GM18870 (cell line): ENCODE measurements around the gene WDFY4.

Experiments used
- ATAC-seq: cut with Tn5 transposase; IDR thresholded peaks from one replicate; pipeline ENCODE4 v1.9.1; 2021; ENCODE audit warnings: moderate library complexity; ENCODE audit not compliant: unreplicated experiment

WDFY4 gene

DNA sequence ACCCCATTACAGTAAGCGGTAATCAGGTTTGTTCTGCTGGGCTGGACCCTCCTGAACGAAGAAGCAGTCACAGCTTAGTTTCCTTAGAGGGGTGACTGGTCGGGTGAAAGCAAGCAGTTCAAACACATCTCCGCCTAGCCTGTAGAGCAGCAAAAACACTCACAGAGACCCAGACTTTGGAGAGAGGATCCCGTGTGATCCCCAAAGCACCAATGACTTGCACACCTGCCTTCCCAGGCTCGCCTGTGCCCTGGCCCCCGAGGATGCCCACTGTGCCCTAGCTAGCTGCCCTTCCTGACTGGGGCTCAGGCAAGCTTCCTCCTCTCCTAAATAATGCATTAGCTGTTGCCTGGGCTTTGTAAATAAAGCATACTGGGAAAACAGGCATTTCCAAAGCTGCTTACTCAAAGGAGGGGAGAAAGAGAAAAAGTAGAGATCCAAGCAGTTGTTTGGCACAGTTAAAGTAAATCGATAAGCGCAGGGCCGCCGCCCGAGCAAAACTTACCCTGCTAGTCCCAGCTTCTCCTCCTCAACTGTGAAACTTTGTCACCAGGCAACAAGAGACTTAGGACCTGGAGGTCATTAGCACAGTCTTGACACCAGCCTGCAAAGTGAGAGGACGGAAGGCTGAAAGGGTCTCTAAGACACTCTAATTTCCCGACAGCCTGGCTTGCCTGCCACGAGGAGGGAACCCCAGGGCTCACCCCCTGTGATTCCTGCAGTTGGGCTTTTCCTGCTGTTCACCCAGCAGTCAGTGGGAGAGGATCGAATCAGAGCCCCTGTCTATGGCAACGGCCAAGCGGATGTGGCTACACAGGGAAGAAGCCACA, 250.2 kb downstream of the WDFY4 start:
- ATAC-seq, result no peak

DNA sequence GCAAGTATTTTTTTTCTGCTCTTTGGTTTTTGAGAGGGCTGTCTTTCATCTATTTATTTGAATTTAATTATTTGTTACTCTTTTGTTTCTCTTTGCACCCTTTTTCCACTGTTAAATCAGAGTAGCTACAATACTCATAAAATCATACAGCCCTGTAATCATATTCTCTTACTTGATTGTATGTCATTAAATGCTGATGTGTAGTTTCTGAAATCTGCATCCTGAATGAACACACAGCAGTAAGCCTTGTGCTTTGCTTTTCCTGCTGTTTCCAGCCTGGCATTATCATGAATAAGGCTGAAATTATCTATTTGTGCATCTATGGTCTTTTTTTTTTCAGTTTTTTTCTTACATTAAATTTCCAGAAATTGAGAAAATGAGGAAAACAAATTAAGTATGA, 250.9 kb downstream of the WDFY4 start:
- no peak for ATAC-seq

DNA sequence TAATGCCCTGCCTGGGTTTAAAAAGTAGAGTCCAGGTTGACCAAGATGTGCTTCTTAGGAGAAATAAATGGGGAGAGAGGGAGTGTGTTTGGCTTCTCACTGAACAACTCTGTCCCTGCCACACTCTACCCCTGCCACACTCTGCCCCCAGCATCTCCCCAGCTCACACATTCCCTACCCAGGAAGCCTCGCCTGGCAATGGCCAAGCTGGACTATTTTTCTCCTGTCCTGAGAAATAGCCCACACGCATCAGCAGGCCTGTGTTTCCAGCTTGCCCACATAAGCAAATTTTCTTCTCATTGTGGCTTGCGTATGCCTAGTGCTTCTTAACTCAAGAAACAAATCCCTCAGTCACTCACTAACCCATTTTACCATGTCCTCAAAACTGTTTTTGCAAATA, 253.1 kb downstream of the WDFY4 start:
- ATAC-seq, result no peak

- no peak for ATAC-seq
Observed at GRCh38 chr10:48938281-48938680, 253.6 kb downstream of the WDFY4 start.

GRCh38 chr10:48938990-48939536, 254.4 kb downstream of the WDFY4 start:
- ATAC-seq, result no peak

- no peak for ATAC-seq
Observed at GRCh38 chr10:48939790-48940325, 255.2 kb downstream of the WDFY4 start, which contains the start of gene LRRC18. LRRC18 (minus strand) TSS chr10:48939840; CDS start chr10:48914155, 25,685 bp downstream.

GRCh38 chr10:48940372-48940771, 255.7 kb downstream of the WDFY4 start:
- no peak for ATAC-seq

- ATAC-seq, result no peak
Observed at GRCh38 chr10:48940958-48941357, 256.3 kb downstream of the WDFY4 start.

DNA sequence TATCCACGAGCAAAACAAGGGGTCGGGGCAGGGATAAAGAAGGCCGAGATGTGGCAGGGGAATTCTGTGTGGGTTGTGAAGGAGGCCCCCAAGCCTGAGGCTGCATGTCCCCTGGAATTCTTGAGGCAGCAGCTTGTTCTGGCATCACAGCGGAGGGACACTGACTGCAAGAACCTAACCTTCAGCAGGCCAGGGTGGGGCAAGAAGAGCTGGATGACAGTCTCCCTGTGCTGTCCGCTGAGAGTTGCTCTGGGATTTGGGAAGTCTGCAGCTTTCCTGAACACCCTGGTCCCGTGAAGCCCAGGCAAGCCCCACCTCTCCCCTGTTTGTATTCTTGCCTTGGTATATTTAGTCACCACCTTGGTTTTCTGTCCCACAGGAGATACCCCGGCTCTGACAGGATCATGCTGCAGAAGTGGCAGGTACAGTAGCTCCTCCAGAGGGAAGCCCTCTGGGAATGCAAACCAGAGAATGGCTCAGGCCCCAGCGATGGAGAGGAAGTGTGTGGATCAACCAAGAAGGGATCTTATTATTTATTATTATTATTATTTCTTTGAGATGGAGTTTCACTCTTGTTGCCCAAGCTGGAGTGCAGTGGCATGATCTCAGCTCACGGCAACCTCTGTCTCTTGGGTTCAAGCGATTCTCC, 256.9 kb downstream of the WDFY4 start:
- no peak for ATAC-seq

- ATAC-seq, result no peak
Observed at GRCh38 chr10:48943096-48943495, 258.4 kb downstream of the WDFY4 start.

- ATAC-seq, result no peak
Observed at GRCh38 chr10:48944171-48944570, 259.5 kb downstream of the WDFY4 start.

GRCh38 chr10:48945441-48946130, 260.9 kb downstream of the WDFY4 start:
- no peak for ATAC-seq

- ATAC-seq, result no peak
Observed at GRCh38 chr10:48946332-48946731, 261.7 kb downstream of the WDFY4 start.

GRCh38 chr10:48946891-48947500, 262.3 kb downstream of the WDFY4 start:
- no peak for ATAC-seq

- no peak for ATAC-seq
Observed at GRCh38 chr10:48947690-48948469, 263.2 kb downstream of the WDFY4 start.

GRCh38 chr10:48948470-48949037, 263.9 kb downstream of the WDFY4 start:
- no peak for ATAC-seq

- no peak for ATAC-seq
Observed at GRCh38 chr10:48951707-48952106, 267.0 kb downstream of the WDFY4 start.

DNA sequence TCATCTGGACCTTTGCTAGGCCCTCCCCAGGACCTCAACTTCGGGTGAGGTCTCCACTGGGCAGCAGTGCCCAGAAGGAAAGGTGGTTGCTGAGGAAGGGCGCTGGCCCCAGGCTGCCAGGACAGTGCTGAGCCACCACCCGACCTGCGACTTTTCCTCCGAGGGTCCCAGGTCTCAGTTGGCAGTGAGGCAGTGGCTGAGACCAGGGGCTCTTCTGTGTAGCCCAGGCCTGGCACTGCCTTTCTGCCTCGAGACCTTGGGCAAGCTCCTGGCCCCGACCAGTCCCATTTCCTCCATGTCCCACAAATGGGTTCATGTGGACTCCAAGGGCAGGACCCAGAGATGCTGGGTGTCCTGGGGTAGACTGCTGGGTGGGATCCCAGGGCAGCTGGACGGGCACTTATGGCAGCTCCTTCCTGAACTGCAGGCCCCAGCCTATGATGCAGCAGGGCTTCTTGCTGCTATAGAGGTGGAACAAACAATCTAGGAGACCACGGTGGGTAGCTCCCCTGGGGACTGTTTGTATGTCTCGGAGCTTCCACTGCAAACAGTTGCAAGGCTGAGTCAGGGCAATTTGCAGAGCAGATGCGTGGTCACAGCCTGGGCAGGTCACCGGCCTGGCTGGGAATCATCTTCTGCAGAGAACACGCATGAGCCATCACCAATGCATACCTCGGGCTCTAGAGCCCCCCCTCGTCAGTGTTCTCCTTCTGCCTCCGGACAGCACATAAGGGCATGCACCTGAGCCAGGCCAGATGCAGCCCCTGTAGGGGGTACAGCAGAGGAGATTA, 272.9 kb downstream of the WDFY4 start:
- no peak for ATAC-seq
